DOHH2 (cell line): ENCODE results near the gene SEC11C.

Source experiments
- CTCF ChIP-seq: fragments of 200-600 bp; sonication (generic); IDR thresholded peaks from one replicate; pipeline ENCODE4 v1.5.1; 2014; ENCODE audit warnings: antibody characterized with exemption, mild to moderate bottlenecking, low read depth, low read length; ENCODE audit not compliant: poor library complexity, severe bottlenecking
- EZH2phosphoT487 ChIP-seq: fragments of 200-600 bp; sonication (generic); IDR thresholded peaks from 2 replicates; pipeline ENCODE4 v1.6.1; 2017; ENCODE audit warnings: borderline replicate concordance, mild to moderate bottlenecking, antibody characterized with exemption, low read length, moderate library complexity, mixed read lengths

DNA sequence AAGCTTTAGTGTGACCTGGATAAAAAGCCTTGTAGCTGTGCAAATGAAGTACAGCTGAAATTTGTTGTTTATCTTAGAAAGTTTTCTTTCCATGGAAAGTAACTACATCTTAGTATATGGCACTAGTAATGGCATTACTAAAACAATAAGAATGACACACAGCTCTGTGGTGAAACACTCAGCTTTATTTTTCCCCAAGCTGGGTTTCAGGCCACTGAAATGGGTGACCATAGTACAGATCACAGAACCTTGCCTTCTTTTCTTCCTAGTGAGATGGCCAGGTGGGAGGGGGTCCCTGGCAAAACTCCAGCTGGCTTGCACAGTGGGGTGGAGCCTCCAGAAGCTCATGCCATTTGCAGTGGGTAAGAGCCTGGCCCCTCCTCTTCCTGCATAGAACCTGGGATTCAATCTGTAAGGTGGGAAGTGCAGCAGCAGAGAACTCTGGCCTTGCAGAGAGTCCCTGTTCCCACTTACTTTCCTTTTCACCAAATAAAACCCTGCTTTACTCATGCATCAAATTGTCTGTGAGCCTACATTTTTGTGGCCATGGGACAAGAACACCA, 62.7 kb downstream of the SEC11C start:
- no peak for TF ChIP-seq CTCF
- TF ChIP-seq EZH2phosphoT487 = no peak
